Activated naive CD8-positive, alpha-beta T cell treated with anti-CD3 and anti-CD28 coated beads, Interleukin-2, amount 10 ng/mL, durations not matched to agents 7 days and 5 days (primary cell): ENCODE measurements around the gene IFNL2. TPM values are rescaled to one million over a fixed set of nuclear protein-coding genes. Genes with fewer than 3 reads are reported as not detected.
"Not testable (repeated sequence)": the region's sequence is repeated elsewhere in the genome, so short reads cannot be mapped to it uniquely, and the experiment has no call there.

ENCODE experiments used
- ATAC-seq: fragments of 150-1000 bp; cut with Tn5 transposase; one replicate; pipeline ENCODE4 v1.10.0; 2021; ENCODE audit warnings: low read depth, moderate library complexity
- POLR2A ChIA-PET: fragments of 350-600 bp; sonication (Branson Sonifier 250); formaldehyde crosslinking; loops from one replicate; lab custom pipeline; 2021; ENCODE audit warnings: antibody characterized with exemption; lab: Charles Lee
- DNase-seq: peaks from one replicate; pipeline ENCODE4 v3.0.0; 2021
- H3K27ac Mint-ChIP-seq: one replicate; pipeline ENCODE4 v1.8.0; 2022; ENCODE audit warnings: mild to moderate bottlenecking, mixed read lengths
- H3K27me3 Mint-ChIP-seq: one replicate; pipeline ENCODE4 v1.8.0; 2022; ENCODE audit warnings: mild to moderate bottlenecking, moderate library complexity, mixed read lengths
- H3K36me3 Mint-ChIP-seq: one replicate; pipeline ENCODE4 v1.8.0; 2021; ENCODE audit warnings: mild to moderate bottlenecking, mixed read lengths
- H3K4me1 Mint-ChIP-seq: one replicate; pipeline ENCODE4 v1.8.0; 2021; ENCODE audit warnings: mixed read lengths
- H3K4me3 Mint-ChIP-seq: one replicate; pipeline ENCODE4 v1.8.0; 2022; ENCODE audit warnings: mild to moderate bottlenecking, moderate library complexity, mixed read lengths
- H3K9me3 Mint-ChIP-seq: one replicate; pipeline ENCODE4 v1.8.0; 2021; ENCODE audit warnings: mixed read lengths
- total RNA-seq, 2 experiments: library from RNA; stranded (reverse); gene quantifications; one replicate each; pipeline ENCODE4 v1.2.3, GENCODE V29; 2021

IFNL2 gene
- total RNA-seq, 2 experiments from 2014 or later, result not detected

DNA sequence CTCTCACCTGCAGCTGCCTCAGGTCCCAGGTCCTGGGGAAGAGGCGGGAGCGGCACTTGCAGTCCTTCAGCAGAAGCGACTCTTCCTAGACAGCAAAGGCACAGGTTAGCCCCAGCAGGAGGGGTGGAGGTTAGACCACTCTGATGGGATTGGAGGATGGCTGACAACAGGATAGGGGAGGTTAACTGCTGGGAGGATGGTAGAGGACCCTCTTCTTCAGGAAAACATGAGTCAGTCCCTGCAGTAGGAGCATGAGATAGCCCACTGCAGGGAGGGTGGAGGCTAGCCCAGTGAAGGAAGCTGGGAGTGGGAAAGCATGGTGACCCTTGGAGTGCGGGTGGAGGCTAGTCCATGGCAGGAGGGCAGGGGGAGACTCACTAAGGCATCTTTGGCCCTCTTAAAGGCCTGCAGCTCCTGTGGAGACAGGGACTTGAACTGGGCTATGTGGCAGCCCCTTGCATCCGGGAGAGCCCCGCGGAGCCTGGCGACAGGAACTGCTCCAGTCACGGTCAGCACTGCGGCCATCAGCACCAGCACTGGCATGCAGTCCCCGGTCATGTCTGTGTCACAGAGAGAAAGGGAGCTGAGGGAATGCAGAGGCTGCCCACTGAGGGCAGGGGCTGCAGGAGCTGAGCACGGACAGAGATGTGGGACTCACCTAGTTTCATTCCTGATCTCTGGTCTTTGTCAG lies 23.6 kb upstream of the IFNL2 start, which contains the start of gene IFNL3:
Gene IFNL3 (minus strand): TSS at position 597 of the 691 bp plus-strand sequence. CDS start 39 bp downstream, at position 558.
- DNase-seq, H3K4me3 Mint-ChIP-seq, H3K27ac Mint-ChIP-seq, H3K9me3 Mint-ChIP-seq, POLR2A ChIA-PET, ATAC-seq, H3K27me3 Mint-ChIP-seq, H3K4me1 Mint-ChIP-seq, H3K36me3 Mint-ChIP-seq: not testable (repeated sequence)

DNA sequence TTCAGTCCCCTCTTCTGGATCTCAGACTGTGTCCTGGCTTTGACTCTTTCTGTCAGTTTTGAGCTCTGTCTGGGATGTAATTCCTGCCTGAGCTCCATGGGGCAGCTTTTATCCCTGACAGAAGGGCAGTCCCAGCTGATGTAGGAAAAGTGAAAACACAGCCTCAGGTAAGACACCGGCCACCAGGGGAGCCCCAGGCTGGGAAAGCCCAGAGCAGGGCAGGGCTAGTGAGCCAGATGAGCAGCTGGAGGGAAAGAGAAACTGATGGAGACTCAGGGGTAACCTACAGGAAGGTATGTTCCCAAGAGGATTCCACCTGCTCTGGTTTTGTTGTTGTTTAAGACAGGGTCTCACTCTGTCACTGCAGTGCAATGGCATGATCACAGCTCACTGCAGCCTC lies 23.0 kb upstream of the IFNL2 start:
- H3K27ac Mint-ChIP-seq, H3K27me3 Mint-ChIP-seq, POLR2A ChIA-PET, H3K9me3 Mint-ChIP-seq, H3K36me3 Mint-ChIP-seq, H3K4me1 Mint-ChIP-seq, DNase-seq, H3K4me3 Mint-ChIP-seq: not testable (repeated sequence)
- ATAC-seq, result peak; percentile 70

DNA sequence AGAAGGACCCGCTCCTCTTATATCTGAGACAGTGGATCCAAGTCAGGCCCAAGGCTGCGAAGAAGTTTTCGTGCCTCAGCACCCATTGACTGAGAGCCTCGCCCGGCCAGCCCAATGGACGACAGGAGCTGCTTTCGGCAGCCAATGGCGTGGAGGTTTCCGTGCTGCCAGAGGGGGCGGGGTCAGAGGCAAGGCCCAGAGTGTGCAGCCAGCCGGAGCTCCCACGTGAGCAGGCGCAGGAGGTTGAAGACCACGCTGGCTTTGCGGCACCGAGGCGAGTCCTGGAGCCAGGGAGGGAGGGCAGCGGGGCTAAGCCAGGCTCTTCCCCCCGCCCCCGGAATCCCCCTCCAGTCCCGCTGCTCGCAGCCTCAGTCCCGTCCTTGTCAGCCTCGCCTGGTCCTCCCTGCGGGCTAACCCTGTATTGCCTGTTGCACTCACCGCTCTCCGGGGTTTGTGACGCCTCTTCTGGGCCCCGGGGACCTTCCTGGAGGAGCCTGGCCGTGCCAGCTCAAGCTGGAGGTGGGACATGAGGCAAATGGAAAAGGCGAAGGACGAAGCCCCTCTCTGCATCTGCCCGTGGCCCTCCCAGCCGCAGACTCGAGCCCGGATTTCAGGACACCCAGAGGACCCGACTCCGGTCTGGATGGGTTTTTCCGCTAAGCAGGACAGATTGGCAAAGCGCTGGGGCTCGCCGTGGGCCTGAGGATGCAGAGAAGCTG lies 21.1 kb upstream of the IFNL2 start:
- Mint-ChIP-seq H3K27me3 (peaks cover 8% of the 10 kb centered on the region), H3K9me3 (no peaks in the 10 kb centered on the region), H3K4me1 (peaks cover 2% of the 10 kb centered on the region), H3K27ac (no peak overlapping the region), H3K36me3 (no peaks in the 10 kb centered on the region), H3K4me3 (peak overlapping the region; percentile 22)
- POLR2A ChIA-PET, result no interaction called here
- DNase-seq, result peak; percentile 39
- ATAC-seq, result peak; percentile 52

DNA sequence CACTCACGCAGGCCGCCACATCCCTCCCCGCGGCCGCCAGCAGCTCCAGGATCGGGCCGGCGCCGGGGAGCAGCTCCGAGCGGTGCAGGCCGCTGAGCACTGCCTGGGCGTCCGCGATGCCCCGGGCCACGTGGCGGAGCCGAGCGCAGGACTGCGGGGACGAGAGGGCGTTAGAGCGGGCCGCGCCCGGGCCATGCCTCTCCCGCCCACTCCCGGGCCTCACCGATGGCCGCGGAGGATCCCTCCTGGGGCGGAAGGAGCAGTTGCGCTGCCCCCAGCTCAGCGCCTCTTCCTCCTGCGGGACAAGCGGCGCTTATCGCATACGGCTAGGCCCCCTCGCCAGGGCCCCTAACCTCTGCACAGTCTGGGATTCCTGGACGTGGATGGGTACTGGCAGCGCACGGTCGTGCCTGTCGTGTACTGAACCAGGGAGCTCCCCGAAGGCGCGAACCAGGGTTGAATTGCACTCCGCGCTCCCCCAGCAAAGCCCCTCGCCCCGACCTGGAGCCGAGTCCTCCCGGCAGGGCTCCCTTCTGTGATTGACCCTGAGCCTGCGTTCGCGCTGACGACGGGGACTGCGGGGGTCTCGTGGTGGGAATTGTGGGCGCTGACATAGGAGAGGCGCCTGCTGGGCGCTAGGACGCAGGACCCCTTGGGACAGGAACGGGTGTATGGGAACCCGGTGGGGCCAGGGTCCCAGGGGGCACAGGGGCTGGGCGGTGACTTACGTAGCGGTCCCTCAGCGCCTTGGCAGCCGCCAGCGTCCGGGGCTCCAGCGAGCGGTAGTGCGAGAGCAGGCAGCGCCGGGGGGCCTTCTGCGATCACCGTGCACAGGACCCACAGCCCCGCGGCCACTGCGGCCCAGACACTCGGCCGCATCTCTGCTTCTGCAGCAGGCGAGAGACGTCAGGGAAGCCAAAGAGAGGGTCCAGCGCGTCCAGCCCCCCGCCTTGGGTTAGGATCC lies 20.2 kb upstream of the IFNL2 start:
- peaks cover 8% of the 10 kb centered on the region for H3K4me1 Mint-ChIP-seq
- POLR2A ChIA-PET, result no interaction called here
- no peaks in the 10 kb centered on the region for H3K9me3 Mint-ChIP-seq
- H3K4me3 Mint-ChIP-seq, result no peak overlapping the region
- ATAC-seq, result no peak
- DNase-seq, result peak; percentile 39
- no peaks in the 10 kb centered on the region for H3K36me3 Mint-ChIP-seq
- peaks cover 8% of the 10 kb centered on the region for H3K27me3 Mint-ChIP-seq
- no peak overlapping the region for H3K27ac Mint-ChIP-seq

DNA sequence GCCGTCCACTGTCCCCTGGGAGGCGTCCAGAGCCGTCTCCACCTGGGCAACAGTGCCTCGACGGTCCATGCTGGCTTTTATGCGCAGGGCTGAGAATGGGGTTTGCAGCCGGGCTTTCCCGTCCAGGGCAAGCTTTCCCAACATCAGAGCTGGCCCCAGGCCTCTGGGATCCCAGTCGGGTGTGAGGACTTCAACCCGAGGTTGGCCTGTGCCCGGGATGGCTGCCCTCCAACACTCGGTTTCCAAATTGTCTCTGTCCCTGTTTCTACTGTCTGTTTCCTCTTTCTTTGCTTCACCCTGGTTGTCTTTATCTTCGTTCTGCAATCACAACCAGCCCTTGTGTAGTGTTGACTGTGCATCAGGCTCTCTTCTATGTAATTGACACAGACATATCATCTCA lies 19.4 kb upstream of the IFNL2 start, which contains the start of gene IFNL4:
Gene IFNL4 (minus strand): TSS at position 51 of the 400 bp plus-strand sequence.
- ATAC-seq (no peak), DNase-seq (no peak)
- Mint-ChIP-seq H3K27me3 (peaks cover 10% of the 10 kb centered on the region), H3K9me3 (no peaks in the 10 kb centered on the region), H3K27ac (no peak within 1 kb of the TSS), H3K36me3 (no peaks in the 10 kb centered on the region), H3K4me3 (no peak within 1 kb of the TSS), H3K4me1 (peaks cover 9% of the 10 kb centered on the region)
- POLR2A ChIA-PET, result no interaction called here

DNA sequence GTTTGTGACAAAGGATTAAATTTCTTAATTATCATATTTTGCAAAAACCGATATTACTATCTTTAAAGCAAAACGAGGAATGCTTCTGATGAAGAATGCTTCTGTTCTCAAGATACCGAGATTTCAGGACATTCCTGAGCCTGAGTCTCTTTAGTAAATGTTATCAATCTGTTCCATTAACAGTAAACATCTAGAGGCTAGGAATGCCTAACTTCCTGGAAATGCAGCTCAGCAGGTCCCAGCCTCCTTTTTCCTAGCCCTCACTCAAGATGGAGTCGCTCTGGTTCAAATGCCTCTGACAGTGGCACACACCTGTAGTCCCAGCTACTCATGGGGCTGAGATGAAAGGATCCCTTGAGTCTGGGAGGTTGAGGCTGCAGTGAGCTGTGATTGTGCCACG lies 17.1 kb upstream of the IFNL2 start:
- Mint-ChIP-seq H3K36me3 (no peaks in the 10 kb centered on the region), H3K4me1 (peaks cover 9% of the 10 kb centered on the region), H3K4me3 (no peak overlapping the region), H3K27me3 (peaks cover 13% of the 10 kb centered on the region), H3K27ac (no peak overlapping the region), H3K9me3 (no peaks in the 10 kb centered on the region)
- DNase-seq (no peak), ATAC-seq (no peak)
- POLR2A ChIA-PET, result interaction anchor here (0.5 kb wide), 1 partner anchor 46 kb away, joined by 3 read pairs; no protein-coding TSS in a partner anchor

DNA sequence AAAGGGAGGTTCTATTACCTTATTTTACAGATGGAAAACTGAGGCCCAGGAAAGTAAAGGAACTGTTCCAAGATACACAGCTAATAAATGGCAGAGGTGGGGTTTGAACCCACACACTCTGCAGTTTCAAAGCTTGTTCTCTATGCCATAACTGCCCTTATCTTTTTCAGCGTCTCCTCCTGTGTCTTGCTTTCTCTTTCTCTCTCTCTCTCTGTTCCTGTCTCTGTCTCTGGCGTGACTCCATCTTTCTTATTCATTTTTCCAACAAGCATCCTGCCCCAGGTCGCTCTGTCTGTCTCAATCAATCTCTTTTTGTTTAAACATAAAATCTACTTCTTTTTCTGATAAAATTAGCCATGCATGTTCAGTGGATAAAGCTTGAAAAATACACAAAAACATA lies 16.4 kb upstream of the IFNL2 start:
- Mint-ChIP-seq H3K4me1 (peaks cover 9% of the 10 kb centered on the region), H3K36me3 (no peaks in the 10 kb centered on the region), H3K9me3 (no peaks in the 10 kb centered on the region), H3K27ac (no peak overlapping the region), H3K4me3 (no peak overlapping the region), H3K27me3 (peaks cover 18% of the 10 kb centered on the region)
- DNase-seq, result no peak
- POLR2A ChIA-PET, result interaction anchor here (0.5 kb wide), 1 partner anchor 46 kb away, joined by 3 read pairs; no protein-coding TSS in a partner anchor
- no peak for ATAC-seq

DNA sequence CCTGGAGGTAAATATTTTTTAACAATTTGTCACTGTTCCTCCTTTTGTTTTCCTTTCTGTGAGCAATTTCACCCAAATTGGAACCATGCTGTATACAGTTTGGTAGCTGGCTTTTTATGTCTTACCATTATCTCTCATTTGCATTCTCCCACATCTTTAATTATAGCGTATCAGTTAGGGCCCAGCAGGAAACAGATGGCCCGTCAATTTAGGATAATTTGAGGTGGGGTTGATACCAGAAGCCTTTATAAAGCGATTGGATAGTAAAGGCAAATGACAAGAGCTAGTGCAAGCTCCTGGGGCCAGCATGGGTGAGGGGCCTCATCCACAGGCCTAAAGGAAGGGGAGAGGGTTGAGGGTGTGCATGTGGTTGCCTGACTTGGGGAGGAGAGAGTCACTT lies 15.7 kb upstream of the IFNL2 start:
- no peak for ATAC-seq
- no peaks in the 10 kb centered on the region for H3K9me3 Mint-ChIP-seq
- POLR2A ChIA-PET, result no interaction called here
- peaks cover 14% of the 10 kb centered on the region for H3K27me3 Mint-ChIP-seq
- DNase-seq, result no peak
- H3K27ac Mint-ChIP-seq, result no peak overlapping the region
- H3K36me3 Mint-ChIP-seq, result no peaks in the 10 kb centered on the region
- no peak overlapping the region for H3K4me3 Mint-ChIP-seq
- peaks cover 9% of the 10 kb centered on the region for H3K4me1 Mint-ChIP-seq

DNA sequence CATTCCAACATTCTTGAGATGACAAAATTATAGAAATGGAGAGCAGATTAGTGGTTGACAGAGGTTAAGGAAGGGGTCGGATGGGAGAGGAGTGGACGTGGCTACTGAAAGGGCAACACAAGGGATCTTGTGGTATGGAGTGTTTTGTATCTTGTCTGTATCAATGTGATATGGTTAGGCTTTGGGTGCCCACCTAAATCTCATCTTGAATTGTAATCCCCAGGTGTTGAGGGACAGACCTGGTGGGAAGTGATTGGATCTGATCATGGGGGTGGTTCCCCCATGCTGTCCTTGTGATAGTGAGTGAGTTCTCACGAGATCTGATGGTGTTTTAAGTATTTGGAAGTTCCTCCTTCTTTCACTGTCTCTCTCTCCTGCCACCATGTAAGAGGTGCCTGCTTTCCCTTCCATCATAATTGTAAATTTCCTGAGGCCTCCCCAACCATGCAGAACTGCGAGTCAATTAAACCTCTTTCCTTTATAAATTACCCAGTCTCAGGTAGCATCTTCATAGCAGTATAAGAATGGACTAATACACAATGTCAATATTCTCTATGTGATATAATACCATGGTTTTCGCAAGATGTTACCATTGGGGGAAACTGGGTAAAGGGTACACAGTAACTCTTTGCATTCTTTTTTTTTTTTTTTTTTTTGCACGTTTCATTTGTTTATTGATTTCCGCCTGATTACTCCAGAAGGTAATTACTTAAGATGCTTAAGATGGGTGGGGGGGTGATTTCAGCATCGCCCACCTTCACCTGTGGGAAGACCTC lies 14.6 kb upstream of the IFNL2 start:
- no peaks in the 10 kb centered on the region for H3K9me3 Mint-ChIP-seq
- DNase-seq (no peak), ATAC-seq (no peak)
- POLR2A ChIA-PET, result interaction anchor here (1.2 kb wide), 1 partner anchor 26 kb away, joined by 3 read pairs; no protein-coding TSS in a partner anchor
- no peak overlapping the region for H3K4me3 Mint-ChIP-seq
- H3K27me3 Mint-ChIP-seq, result peaks cover 14% of the 10 kb centered on the region
- peaks cover 12% of the 10 kb centered on the region for H3K4me1 Mint-ChIP-seq
- peak overlapping the region; percentile 26 for H3K27ac Mint-ChIP-seq
- no peaks in the 10 kb centered on the region for H3K36me3 Mint-ChIP-seq

DNA sequence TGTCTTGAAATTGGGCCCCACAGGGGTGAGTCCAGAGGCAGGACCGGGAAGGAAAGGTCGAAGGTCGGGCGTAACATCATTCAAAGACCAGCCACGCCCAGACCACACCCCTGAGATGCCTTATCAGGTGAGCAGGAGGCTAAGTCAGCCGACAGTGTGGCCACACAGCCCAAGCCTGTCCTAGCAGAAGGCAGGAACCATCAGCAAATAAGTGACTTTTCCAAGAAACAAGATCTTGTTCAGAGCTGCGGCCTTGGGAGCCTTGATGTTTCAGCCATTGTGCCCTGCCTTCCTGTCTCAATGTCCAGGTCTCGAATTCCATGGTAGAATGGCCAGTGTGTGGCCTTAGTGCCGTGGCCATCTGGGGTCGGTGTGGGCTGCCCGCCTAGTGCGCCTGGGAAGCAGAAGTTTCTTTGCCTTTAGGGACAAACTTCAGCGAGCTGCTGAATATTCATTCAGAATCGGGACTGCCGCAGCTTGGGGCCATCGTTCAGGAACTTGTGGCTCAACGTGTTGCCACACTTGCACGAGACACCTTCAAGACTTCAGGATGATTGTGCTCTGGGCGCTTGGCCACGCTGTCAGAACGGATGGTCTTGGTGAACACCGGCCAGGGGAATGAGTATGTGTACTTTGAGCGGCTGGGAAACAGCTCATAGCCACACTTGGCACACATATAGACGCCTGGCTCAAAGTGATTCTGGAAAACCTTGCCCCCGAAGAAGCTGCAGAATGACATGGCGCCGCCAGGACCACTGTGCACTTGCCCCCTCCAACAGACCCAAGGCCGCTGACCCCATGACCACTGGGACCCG lies 13.5 kb upstream of the IFNL2 start:
- H3K4me1 Mint-ChIP-seq, result peaks cover 12% of the 10 kb centered on the region

DNA sequence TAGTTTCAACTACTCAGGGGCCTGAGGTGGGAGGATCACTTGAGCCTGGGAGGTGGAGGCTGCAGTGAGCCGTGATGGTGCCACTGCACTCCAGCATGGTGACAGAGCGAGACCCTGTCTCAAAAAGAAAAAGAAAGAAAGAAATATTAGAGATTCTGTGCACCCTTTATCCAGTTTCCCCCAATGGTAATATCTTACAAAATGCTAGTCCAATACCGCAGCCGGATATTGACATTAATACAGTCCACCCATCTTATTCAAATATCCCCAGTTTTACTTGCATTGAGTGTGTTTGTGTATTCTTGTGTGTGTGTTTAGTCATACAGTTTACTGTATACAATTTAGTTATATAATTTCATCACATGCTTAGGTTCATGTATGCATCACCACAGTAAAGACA lies 11.0 kb upstream of the IFNL2 start:
- POLR2A ChIA-PET, result no interaction called here
- H3K9me3 Mint-ChIP-seq, result no peaks in the 10 kb centered on the region
- no peaks in the 10 kb centered on the region for H3K36me3 Mint-ChIP-seq
- H3K27me3 Mint-ChIP-seq, result peaks cover 27% of the 10 kb centered on the region
- no peak for DNase-seq
- peaks cover 10% of the 10 kb centered on the region for H3K4me1 Mint-ChIP-seq
- no peak overlapping the region for H3K27ac Mint-ChIP-seq
- H3K4me3 Mint-ChIP-seq, result no peak overlapping the region
- ATAC-seq, result no peak

More for the DNA sequence above, 13.5 kb upstream of the IFNL2 start:
- H3K27me3 Mint-ChIP-seq, result peaks cover 13% of the 10 kb centered on the region
- no peaks in the 10 kb centered on the region for H3K9me3 Mint-ChIP-seq
- ATAC-seq, result no peak
- DNase-seq, result no peak
- no peaks in the 10 kb centered on the region for H3K36me3 Mint-ChIP-seq
- H3K27ac Mint-ChIP-seq, result no peak overlapping the region
- H3K4me3 Mint-ChIP-seq, result no peak overlapping the region
- POLR2A ChIA-PET, result interaction anchor here (1.2 kb wide), 1 partner anchor 27 kb away, joined by 3 read pairs; no protein-coding TSS in a partner anchor

DNA sequence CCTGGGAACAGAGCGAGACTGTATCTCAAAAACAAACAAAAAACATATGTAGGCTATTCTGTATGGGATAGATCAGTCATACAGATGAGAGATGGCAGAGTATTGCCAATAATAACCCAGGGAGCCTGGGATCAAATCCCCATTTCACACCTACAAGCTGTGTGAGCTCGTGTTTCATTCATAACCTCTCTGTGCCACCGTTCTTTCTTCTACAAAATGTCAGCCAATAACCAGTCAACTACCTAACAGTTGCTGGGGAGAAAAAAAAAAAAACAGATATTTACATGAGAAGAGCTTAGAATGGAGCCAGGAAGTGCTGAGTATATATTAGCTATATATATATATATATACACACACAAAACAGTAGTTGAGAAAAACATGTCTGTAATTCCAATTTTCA lies 6.5 kb upstream of the IFNL2 start:
- DNase-seq, result no peak
- Mint-ChIP-seq H3K4me1 (peaks cover 3% of the 10 kb centered on the region), H3K36me3 (no peaks in the 10 kb centered on the region), H3K27me3 (peaks cover 50% of the 10 kb centered on the region), H3K9me3 (no peaks in the 10 kb centered on the region), H3K27ac (no peak overlapping the region), H3K4me3 (no peak overlapping the region)
- ATAC-seq, result no peak
- POLR2A ChIA-PET, result no interaction called here
